ENCODE data around the gene ARSK.
A peak's percentile ranks its signal among the peaks of the same experiment; 100 is the strongest.
"Not testable (repeated sequence)": the region's sequence is repeated elsewhere in the genome, so short reads cannot be mapped to it uniquely, and the experiment has no call there.

The ARSK gene

DNA sequence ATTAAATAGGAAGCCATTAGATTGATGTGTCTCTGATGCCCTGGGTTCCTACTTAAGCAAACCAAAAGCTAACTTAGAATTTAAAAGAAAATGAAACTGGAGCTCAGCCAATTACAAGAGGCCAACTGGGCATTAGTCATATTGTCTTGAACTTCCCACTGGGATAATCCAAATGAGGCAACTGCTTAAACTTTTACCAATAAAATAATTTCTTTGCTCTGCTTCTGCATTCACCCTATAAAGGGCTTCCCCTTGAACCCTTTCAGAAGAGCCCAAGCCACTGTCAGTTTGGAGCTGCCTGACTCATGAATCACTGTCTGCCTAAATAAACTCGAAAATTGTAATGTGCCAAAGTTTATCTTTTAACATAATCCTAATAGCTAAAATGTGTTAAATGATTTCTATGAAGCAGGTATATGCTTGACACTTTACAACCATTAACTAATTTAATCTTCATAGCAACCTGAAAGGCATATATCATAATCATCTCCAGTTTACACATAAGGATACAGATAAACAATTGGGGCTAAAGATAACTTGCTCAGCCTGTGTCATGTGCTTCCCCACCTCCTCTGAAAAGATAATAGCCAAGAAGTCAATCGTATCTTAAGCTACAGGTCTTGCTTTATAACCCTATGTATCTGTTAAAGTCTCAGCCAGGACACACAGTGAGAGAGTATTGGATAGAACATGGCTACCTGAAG lies 76.5 kb downstream of the ARSK start:
- in situ Hi-C loops (cut with HindIII; ENCODE audit: low pct_unique_long_range_greater_than_20kb, low sequenced_read_pairs) = no loop called here
- TF ChIP-seq JUND (IDR thresholded peaks at IDR 0.05; ENCODE audit: low read depth) = no peak
- DNase-seq (ENCODE audit: low read depth in 1 of 2, low spot score in 1 of 2) = no peak

DNA sequence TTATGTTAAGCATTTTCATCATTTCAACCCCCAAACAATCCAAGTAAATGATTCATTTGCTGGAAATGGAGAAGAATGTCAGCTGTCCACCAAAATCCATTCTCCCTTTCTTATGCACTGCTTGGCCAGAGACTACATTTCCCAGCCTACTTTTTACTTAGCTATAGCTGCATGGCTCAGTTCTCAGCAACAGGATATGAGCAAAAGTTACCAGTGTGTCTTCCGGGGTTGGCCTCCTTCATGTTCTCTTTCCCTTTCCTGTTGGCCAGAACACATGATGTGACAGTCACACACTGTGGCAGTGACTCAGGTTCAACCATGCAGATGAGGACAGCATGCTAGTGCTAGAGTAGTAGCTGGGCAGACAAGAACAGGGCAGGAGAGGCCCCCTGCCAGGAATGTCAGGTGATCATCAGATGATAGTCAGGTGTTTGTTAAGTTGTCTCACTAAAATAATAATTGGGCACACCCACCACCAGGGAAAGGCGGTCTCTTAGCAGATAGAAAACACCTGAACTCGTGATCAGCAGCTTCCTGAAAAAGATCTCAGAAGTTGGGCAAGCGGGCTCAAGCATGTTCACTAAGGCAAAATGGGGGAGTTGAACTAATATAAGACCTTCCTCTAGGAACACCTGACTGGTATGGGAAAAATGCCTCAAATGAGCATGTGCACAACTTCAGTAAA lies 77.2 kb downstream of the ARSK start:
- TF ChIP-seq JUND (IDR thresholded peaks at IDR 0.05; ENCODE audit: low read depth) = no peak
- in situ Hi-C loops (cut with HindIII; ENCODE audit: low pct_unique_long_range_greater_than_20kb, low sequenced_read_pairs) = no loop called here
- DNase-seq (ENCODE audit: low read depth in 1 of 2, low spot score in 1 of 2) = no peak

DNA sequence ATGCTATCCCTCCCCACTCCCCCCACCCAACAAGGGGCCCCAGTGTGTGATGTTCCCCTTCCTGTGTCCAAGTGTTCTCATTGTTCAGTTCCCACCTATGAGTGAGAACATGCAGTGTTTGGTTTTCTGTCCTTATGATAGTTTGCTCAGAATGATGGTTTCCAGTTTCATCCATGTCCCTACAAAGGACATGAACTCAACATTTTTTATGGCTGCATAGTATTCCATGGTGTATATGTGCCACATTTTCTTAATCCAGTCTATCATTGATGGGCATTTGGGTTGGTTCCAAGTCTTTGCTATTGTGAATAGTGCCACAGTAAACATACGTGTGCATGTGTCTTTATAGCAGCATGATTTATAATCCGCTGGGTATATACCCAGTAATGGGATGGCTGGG lies 78.0 kb downstream of the ARSK start:
- DNase-seq (ENCODE audit: low read depth in 1 of 2, low spot score in 1 of 2); in situ Hi-C loops (cut with HindIII; ENCODE audit: low pct_unique_long_range_greater_than_20kb, low sequenced_read_pairs): not testable (repeated sequence)

DNA sequence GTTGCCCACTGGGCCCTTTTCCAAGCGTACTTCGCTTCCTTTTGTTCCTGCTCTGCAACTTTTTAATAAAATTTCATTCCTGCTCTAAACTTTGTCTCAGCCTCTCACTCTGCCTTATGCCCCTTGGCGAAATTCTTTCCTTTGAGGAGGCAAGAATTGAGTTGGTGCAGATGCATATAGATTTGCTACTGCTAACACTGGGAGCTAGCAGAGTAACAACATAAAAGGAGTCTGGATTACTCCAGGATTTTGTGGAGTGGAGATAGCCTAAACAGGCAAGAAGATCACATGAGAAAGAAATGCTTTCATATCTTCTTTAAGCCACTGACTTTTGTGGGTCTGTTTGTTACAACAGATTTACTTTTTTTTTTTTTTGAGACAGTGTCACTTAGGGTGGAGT lies 78.8 kb downstream of the ARSK start:
- no peak for DNase-seq (ENCODE audit: low read depth in 1 of 2, low spot score in 1 of 2)
- in situ Hi-C loops (cut with HindIII; ENCODE audit: low pct_unique_long_range_greater_than_20kb, low sequenced_read_pairs) = no loop called here
- TF ChIP-seq JUND (IDR thresholded peaks at IDR 0.05; ENCODE audit: low read depth) = no peak

DNA sequence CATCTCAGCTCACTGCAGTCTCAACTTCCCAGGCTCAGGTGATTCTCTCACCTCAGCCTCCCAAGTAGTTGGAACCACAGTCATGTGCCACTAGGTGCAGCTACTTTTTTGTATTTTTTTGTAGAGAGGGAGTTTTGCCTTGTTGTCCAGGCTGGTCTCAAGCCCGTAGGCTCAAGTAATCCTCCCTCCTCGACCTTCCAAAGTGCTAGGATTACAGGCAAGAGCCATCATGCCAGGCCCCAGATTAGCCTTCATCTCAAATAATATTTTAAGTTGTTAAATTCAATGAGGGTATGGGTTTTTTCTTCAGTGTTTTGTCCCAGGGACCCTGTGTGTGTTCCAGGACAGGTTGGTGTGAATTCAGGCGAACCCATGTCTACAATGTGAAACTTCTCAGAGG lies 79.2 kb downstream of the ARSK start:
- in situ Hi-C loops (cut with HindIII; ENCODE audit: low pct_unique_long_range_greater_than_20kb, low sequenced_read_pairs) = no loop called here
- DNase-seq (ENCODE audit: low read depth in 1 of 2, low spot score in 1 of 2) = no peak
- no peak for TF ChIP-seq JUND (IDR thresholded peaks at IDR 0.05; ENCODE audit: low read depth)

DNA sequence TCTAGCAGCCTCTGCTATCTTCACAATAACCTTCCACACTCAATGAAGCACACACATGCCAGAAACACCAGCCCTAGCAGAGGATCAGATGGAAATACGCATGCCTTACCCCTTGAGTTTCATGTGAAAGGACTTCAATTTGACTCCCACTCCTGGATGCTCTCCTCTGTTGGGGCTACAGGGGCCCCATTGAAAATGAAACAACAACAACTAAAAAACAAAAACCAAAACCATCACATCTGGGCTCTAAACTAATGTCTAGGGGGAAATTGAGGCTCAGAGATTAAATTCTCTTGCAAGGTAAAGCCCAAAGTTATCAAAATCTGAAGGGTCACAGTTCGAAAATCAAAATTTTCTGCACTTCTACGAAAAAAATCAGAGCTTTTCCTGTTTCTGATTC lies 83.7 kb downstream of the ARSK start:
- in situ Hi-C loops (cut with HindIII; ENCODE audit: low pct_unique_long_range_greater_than_20kb, low sequenced_read_pairs) = no loop called here
- no peak for DNase-seq (ENCODE audit: low read depth in 1 of 2, low spot score in 1 of 2)

DNA sequence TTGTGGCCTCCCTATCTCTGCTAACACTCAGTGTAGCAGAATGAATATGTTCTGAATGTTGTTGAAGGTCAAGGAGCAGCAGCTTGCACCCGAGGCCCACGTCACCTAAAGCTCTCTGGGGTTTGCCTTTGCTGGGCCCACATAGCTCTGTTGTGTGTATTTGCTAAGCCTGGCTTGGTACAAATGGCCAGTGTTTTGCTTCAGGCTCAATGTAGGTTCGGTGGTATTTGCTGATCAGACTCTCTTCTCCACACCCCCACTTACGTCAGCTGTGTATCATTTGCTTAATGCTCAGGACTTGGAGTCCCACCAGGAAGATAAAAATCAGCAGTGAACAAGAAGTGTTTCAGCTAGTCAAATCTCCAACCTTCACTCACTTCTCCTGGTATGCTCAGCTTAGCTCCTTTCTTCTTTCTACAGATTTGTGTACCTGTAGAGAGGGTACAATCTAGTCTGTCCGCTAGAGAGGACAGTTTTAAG lies 86.9 kb downstream of the ARSK start:
- DNase-seq (ENCODE audit: low read depth in 1 of 2, low spot score in 1 of 2) = peak in 1 of 2 experiments; percentile 63
- no peak for TF ChIP-seq JUND (IDR thresholded peaks at IDR 0.05; ENCODE audit: low read depth)
- in situ Hi-C loops (cut with HindIII; ENCODE audit: low pct_unique_long_range_greater_than_20kb, low sequenced_read_pairs) = no loop called here

More for the DNA sequence above, 83.7 kb downstream of the ARSK start:
- TF ChIP-seq JUND (IDR thresholded peaks at IDR 0.05; ENCODE audit: low read depth) = no peak

DNA sequence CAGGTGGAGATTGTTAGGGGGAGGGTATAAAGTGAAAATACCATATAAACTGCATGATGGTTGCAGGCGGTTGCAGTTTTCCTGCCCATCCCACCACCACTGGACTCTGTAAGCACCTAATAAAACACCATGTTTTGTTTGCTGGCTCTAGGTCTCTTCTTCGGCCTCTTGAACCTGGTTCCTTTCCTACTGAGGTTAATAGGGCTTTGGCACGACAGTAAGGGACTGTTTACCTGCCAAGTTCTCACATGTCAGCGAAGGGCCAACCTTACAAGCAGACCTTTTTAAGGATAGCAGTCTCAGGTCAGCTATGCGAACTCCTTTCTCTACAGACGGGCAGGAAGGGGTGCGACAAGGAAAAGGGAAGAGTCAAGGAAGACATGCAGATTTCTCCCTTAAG lies 88.3 kb downstream of the ARSK start:
- in situ Hi-C loops (cut with HindIII; ENCODE audit: low pct_unique_long_range_greater_than_20kb, low sequenced_read_pairs) = no loop called here

DNA sequence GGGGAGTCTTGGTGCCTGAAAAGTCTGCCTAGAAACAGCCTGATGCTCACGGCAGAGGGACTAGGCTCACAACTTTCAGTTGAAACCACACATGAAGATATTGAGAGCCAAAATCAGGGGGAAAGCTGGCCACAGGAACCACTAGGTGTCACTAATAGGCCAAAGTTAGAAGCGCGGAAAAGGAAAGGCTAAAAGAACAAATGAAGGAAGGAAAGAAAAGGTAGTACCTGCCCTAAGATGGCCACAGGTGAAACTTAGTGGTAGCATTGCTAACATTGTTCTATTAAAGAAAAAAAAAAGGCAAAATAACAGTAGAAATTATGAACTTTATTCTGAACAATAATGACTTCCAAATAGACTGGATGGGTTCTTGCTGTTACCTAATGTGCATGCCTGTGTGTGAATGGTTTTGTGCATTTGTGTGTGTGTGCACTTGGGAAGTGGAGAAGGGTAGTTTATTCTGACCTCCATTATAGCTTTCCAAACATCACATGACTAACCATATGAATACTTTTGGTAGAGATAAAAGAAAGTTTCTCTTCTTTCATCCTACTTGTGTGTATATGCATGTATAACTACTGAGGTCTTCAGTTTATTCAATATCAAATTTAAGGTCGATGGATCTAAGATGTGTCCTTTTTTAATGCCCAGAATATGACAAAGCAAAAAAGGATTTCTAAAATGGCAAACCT lies 89.6 kb downstream of the ARSK start:
- in situ Hi-C loops (cut with HindIII; ENCODE audit: low pct_unique_long_range_greater_than_20kb, low sequenced_read_pairs) = no loop called here
- peak in 1 of 2 experiments; percentile 79 for DNase-seq (ENCODE audit: low read depth in 1 of 2, low spot score in 1 of 2)
- TF ChIP-seq JUND (IDR thresholded peaks at IDR 0.05; ENCODE audit: low read depth) = no peak

More for the DNA sequence above, 88.3 kb downstream of the ARSK start:
- no peak for DNase-seq (ENCODE audit: low read depth in 1 of 2, low spot score in 1 of 2)
- TF ChIP-seq JUND (IDR thresholded peaks at IDR 0.05; ENCODE audit: low read depth) = no peak

DNA sequence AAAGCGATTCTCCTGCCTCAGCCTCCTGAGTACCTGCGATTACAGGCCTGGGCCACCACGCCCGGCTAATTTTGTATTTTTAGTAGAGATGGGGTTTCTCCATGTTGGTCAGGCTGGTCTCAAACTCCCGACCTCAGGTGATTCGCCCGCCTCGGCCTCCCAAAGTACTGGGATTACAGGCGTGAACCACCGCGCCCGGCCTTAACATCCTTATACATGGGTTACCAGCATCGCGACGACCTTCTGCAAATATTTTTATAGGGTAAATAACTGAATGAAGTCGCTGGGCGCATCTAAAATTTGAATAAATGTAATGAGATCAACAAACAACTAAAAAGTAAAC lies 91.3 kb downstream of the ARSK start:
- peak; percentile 73 for TF ChIP-seq JUND (IDR thresholded peaks at IDR 0.05; ENCODE audit: low read depth)

DNA sequence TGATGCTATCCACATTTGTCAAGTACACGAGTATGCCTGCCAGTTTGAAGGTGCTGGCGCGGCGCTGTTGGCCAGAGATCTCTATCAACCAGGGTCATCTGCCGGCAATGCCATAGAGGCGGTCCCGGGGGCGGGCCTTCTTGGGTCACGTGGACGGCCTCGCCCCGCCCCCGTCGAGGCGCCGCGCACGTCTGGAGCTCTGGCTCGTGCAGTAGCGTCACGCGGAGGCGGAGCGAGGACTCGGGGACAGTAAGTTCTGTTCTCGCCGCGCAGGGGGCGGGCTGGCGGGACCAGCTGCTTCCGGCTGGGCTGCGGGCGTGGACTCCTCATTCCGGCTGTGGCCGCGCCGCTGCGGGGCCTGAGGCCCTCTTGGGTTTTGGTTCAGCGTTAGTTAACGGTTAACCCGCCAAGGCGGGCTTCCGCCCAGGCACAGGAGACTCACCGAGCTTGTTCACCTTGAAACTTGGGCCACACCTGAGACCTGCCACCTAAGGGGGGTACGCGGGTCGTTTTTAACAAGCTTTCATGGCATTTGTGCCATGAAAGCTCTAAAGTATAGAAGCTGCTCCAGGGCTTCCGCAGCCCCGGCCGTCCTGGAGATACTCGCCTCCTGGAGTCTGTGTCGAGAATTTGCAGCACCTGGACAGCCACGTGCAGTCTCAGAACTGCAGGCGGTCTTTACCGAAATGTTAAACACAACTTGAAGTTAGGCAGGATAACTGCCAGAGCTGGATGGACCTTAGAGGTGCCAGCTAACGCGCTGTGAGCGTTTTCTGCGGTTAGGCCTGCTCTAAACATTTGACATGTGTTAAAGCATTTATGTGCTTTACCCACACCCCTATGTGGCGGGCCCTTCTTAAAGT lies 91.9 kb downstream of the ARSK start, which contains the start of gene RFESD:
Gene RFESD, plus strand, starts transcription at position 209 of the 863 bp plus-strand sequence. CDS start 5,495 bp downstream, outside the sequence.
- peak; percentile 65 to 99 for DNase-seq (ENCODE audit: low read depth in 1 of 2, low spot score in 1 of 2)
- in situ Hi-C loops (cut with HindIII; ENCODE audit: low pct_unique_long_range_greater_than_20kb, low sequenced_read_pairs) = no loop called here
- TF ChIP-seq JUND (IDR thresholded peaks at IDR 0.05; ENCODE audit: low read depth) = no peak

More for the DNA sequence above, 91.3 kb downstream of the ARSK start:
- in situ Hi-C loops (cut with HindIII; ENCODE audit: low pct_unique_long_range_greater_than_20kb, low sequenced_read_pairs); DNase-seq (ENCODE audit: low read depth in 1 of 2, low spot score in 1 of 2): not testable (repeated sequence)
